ENCODE measurements around the gene PRKCE.

PRKCE gene

GRCh38 chr2:45731141-45731540, 79.7 kb downstream of the PRKCE start:
- no peak for DNase-seq

- DNase-seq: no peak
Observed at GRCh38 chr2:45732436-45732835, 81.0 kb downstream of the PRKCE start.

DNA sequence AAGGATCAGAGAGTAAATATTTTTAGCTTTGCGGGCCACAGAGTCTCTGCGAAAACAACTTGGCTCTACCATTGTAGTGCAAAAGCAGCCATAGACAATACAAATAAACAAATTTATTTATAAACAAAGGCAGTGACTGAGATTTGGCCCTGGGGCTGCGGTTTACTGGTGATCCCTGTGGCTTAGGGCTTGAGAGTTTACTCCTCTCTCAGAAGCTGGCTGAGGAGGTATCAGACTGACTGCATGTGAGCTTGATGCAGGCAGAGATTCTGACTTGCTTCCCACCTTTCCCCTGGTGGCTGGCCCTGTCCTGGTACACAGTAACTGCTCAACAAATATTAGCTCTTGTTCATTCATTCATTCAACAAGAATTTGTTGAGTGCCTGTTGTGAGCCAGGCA, 81.5 kb downstream of the PRKCE start:
- DNase-seq: no peak

GRCh38 chr2:45734336-45734735, 82.9 kb downstream of the PRKCE start:
- no peak for DNase-seq

DNA sequence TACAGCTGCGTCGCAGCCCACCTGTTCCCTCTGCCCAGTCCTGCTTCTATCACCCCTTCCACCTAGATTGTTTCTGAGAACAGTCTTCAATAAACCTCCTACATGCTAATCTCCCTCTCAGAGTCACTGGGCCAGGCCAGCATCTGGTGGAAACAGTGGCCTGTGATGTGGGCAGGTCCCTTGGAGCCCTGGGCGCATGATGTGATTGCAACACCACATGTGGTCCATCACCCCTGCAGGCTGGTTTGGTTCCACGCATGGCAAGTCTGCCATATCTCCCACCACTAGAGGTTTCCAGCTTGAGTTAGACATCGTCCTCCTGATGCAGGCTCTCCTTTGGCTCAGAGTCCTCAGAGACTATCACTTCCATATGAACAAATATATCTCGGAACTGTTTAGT, 83.5 kb downstream of the PRKCE start:
- no peak for DNase-seq

- DNase-seq: no peak
Observed at GRCh38 chr2:45736757-45737704, 85.6 kb downstream of the PRKCE start.

GRCh38 chr2:45739796-45740485, 88.5 kb downstream of the PRKCE start:
- no peak for DNase-seq

GRCh38 chr2:45741161-45741850, 89.8 kb downstream of the PRKCE start:
- DNase-seq: no peak

DNA sequence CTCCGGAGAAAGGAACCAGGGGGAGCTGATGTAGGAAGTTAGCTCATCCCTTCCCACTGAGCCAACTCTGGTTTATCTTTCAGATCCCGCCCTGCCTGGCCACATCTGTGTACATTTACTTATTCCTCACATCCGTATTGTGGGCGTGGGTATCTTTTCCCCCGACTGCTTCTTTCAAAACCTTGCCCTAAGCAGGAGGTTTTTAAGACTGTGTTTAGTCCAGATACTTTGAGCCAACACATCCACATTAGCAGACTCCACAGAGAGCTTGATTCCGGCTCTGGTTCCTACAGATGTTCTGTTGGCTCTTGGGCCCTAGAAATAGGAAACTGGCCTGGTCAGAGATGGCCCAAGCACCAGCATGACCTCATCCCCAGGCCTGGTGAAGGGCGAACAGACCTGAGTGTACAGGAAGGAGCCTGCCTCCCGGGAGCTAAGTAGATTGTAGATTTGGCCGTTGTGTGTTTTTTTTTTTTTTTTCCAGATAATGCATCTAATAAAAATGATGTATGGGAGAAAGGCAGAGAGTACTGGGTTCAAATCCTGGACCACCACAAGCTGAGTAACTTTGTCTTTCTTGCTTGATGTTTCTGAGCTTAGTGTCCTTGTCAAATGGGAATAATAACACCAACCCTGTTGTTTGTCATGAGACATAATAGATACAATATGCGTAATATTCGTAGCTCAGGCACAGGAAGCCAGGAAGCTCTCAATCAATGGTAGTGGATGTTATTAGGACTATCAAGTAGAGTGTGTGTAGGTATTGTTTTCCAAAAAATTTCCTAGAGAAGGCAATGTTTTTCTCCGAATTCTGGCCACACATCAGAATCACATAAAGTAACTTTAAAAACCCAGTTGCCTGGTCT, 92.3 kb downstream of the PRKCE start:
- DNase-seq: no peak

DNA sequence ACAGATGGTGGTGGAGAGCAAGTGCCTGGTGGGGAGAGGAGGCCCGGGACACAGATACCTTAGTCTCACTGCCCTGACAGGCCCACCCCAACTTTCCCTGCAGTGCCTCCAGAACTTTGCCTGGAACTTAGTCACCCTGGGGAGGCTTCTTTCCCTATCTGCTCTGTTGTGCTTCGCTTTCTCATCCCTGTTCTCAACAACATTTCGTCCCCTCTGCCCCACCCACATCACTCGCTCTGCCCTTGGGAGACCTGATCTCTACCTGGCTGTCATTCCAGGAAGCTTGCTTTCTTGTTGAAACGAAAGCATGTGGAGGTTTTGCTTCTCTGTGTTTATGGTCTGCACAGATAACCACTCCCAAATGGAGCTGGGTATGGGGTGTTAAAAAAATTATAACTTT, 93.8 kb downstream of the PRKCE start:
- no peak for DNase-seq

GRCh38 chr2:45746888-45747287, 95.4 kb downstream of the PRKCE start:
- DNase-seq: no peak

GRCh38 chr2:45747363-45747762, 95.9 kb downstream of the PRKCE start:
- DNase-seq: no peak

DNA sequence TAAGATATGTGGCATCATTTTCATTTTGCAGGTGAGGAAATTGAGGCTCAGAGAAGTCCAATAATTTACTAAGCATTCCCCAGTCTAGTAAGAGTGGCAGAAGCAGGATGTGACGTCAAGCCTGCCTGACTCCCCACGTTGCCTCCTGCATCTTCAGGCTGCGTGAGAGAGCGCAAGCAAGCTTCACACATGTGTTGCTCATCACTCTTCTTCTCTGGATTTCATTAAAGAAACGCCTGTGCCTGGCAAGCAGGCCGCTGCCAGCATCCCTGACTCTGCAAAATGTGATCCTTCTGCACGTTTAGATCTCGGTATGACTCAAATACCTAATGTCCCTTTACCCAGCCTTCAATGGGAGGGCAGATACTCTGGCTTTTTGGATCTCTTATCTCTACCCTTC, 96.8 kb downstream of the PRKCE start:
- DNase-seq: no peak

- no peak for DNase-seq
Observed at GRCh38 chr2:45750001-45750400, 98.5 kb downstream of the PRKCE start.

GRCh38 chr2:45750484-45750883, 99.0 kb downstream of the PRKCE start:
- no peak for DNase-seq

DNA sequence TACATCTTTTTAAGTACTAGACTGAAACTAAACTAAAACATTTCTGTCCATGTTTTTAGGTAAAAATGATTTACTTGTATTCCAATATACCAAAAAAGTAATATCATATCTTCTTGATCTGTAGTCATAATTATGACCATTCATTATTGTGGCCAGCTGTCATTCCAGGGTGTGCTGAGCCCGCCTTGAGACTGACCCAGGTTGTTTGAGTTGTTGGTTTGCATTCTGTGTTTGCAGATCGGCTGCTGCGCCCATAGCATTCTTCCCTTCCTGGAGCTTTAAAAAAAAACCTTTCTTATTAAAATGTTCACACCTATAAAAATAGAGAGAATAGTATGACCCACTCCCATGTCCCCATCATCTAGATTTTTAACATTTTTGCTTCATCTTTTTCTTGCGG, 101.9 kb downstream of the PRKCE start:
- no peak for DNase-seq

DNA sequence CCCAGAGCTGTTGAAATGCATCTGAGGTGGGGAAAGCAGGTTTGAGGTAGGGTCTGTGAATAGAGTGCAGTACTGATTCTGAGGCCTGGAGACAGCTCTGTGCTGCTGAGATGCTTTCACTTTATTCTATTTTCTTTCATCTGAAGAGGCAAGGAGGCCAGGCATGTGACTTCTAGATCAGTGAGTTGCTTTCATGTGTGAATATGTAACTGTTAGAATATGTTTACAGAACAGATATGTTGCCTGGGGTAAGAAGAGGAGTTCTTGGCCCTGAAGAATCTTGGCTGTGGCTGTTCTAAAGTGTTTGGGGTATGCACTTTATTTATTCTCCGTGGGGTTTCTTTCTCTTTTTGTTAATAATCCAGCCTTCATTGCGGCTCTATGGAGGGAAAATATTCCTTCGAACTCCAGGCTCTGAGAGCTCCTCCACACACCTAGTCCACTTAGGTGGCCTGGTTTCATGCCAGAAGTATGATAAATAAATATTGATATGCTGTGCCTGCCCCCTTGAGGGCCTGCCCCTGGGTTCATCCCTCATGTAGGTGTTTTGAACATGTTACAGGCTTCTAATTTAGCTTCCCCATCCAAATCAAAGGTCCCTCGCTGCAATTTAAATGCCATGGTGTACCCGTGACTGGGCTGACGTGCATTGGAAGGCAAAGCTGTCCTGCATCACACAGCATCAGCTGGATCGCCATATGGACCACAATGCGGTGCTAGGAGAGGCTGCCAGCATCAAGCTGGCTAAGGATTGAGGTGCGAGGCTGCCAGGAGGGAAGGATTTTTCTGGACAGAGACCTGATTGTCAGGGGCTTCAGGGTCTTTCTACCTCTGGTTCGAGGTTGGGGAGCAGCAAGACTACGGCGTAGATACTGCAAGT, 102.9 kb downstream of the PRKCE start:
- DNase-seq: no peak

- no peak for DNase-seq
Observed at GRCh38 chr2:45755585-45756335, 104.3 kb downstream of the PRKCE start.

- DNase-seq: no peak
Observed at GRCh38 chr2:45758018-45758417, 106.5 kb downstream of the PRKCE start.

GRCh38 chr2:45759310-45759851, 107.9 kb downstream of the PRKCE start:
- no peak for DNase-seq

DNA sequence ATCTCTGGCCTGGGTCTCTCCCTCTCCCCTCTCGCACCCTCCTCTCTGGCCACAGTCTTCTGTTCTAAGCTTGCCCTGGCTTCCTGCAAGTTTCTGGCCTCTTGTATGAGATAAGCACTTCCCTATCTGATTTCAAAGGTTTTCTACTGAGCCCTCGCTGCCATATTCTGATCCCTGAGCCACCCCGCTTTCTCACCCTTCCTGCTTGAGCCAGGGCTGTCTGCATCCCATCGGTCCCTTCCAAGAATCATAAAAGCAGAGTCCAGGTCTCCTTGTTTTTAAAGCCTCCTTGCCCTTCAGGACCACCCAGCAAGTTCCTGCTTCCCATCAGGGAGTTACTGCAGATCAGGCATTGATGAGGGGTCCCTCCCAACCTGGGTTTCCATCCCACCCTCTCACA, 110.2 kb downstream of the PRKCE start:
- no peak for DNase-seq

Data from activated CD8-positive, alpha-beta memory T cell treated with anti-CD3 and anti-CD28 coated beads, Interleukin-2, amount 50 U/mL, for 48 hours (primary cell).